GM06990 (cell line): ENCODE results near the gene ST8SIA4.

Experiments used
- DNase-seq: peaks from one replicate; pipeline ENCODE4 v3.0.0-alpha.2; 2011; ENCODE audit not compliant: insufficient read length; ENCODE audit errors: extremely low read depth
- H3K27me3 ChIP-seq: replicated peaks from 2 replicates; pipeline ENCODE4 v1.6.0; 2011; ENCODE audit warnings: low read length; ENCODE audit not compliant: control insufficient read depth, insufficient read depth
- H3K36me3 ChIP-seq: 2 replicates; pipeline ENCODE4 v1.5.1; 2011; ENCODE audit warnings: low read length; ENCODE audit not compliant: control insufficient read depth, insufficient read depth
- H3K4me3 ChIP-seq: replicated peaks from 2 replicates; pipeline ENCODE4 v1.5.1; 2011; ENCODE audit warnings: low read depth, mild to moderate bottlenecking, control low read depth, low read length
- CTCF ChIP-seq: IDR thresholded peaks from 2 replicates; pipeline ENCODE4 v1.5.1; 2011; ENCODE audit warnings: low read length, control low read depth, mild to moderate bottlenecking, inconsistent platforms; ENCODE audit not compliant: insufficient read depth, poor library complexity, severe bottlenecking

Gene ST8SIA4

GRCh38 chr5:100899675-100900074, 3.4 kb downstream of the ST8SIA4 start:
- H3K27me3 ChIP-seq, result no peaks in the 10 kb centered on the region
- no peak for DNase-seq
- TF ChIP-seq CTCF, result no peak
- no peaks in the 10 kb centered on the region for H3K36me3 ChIP-seq
- peak overlapping the region; percentile 78 for H3K4me3 ChIP-seq

GRCh38 chr5:100898504-100899346, 4.4 kb downstream of the ST8SIA4 start:
- Histone ChIP-seq H3K27me3 (no peaks in the 10 kb centered on the region), H3K4me3 (peak overlapping the region; percentile 78), H3K36me3 (no peaks in the 10 kb centered on the region)
- TF ChIP-seq CTCF, result no peak
- peak; percentile 45 for DNase-seq

- no peaks in the 10 kb centered on the region for H3K36me3 ChIP-seq
- H3K4me3 ChIP-seq, result no peak overlapping the region
- DNase-seq, result no peak
- TF ChIP-seq CTCF, result no peak
- no peaks in the 10 kb centered on the region for H3K27me3 ChIP-seq
Observed at GRCh38 chr5:100896054-100896453, 7.0 kb downstream of the ST8SIA4 start.

- DNase-seq, result peak; percentile 59
- Histone ChIP-seq H3K36me3 (no peaks in the 10 kb centered on the region), H3K27me3 (no peaks in the 10 kb centered on the region), H3K4me3 (peak overlapping the region; percentile 46)
- no peak for TF ChIP-seq CTCF
Observed at GRCh38 chr5:100890461-100891008, 12.5 kb downstream of the ST8SIA4 start.

- no peak for DNase-seq
- Histone ChIP-seq H3K27me3 (no peaks in the 10 kb centered on the region), H3K4me3 (peak overlapping the region; percentile 37), H3K36me3 (no peaks in the 10 kb centered on the region)
- TF ChIP-seq CTCF, result no peak
Observed at GRCh38 chr5:100889896-100890295, 13.2 kb downstream of the ST8SIA4 start.
